Measurements from ENCODE around the gene ZNF335. TPM values are rescaled to one million over a fixed set of nuclear protein-coding genes. Genes with fewer than 3 reads are reported as not detected.

Gene ZNF335
- total and polyA plus RNA-seq, 2 donors (not counting 3 experiments of a cell fraction or from before 2014, with no cell fraction given) = 17.3 to 22.8 TPM

- no peak overlapping the region for H3K9ac ChIP-seq (replicated peaks; ENCODE audit: extremely low read depth, insufficient read depth, low read length)
- no peaks in the 10 kb centered on the region for H3K9me1 ChIP-seq (replicated peaks; ENCODE audit: control insufficient read depth, extremely low read depth, insufficient read depth, low read length)
- dilution Hi-C loops (cut with MboI; ENCODE audit: extremely low pct_ligation_motif_present, low sequenced_read_pairs) (no loop called here), intact Hi-C loops (cut with micrococcal nuclease) (no loop called here)
- H3K36me3 ChIP-seq (ENCODE audit: control insufficient read depth in 2 of 2, extremely low read depth in 1 of 2, insufficient read depth in 2 of 2, low read length in 2 of 2) = peaks cover 0 to 15% of the 10 kb centered on the region in 2 experiments
- ChIA-PET POLR2A (no interaction called here), CTCF (interaction anchor here (5.0 kb wide), 1 partner anchor 16 kb away, joined by 22 read pairs; the partner anchor contains the start of genes CTSA and NEURL2)
- no TSS peak for BruUV-seq (replicated peaks)
- no peaks in the 10 kb centered on the region for H3K27me3 ChIP-seq (ENCODE audit: control insufficient read depth in 2 of 2, insufficient read depth in 2 of 2, low read length in 2 of 2)
- H3K4me1 ChIP-seq (ENCODE audit: control insufficient read depth, extremely low read depth, insufficient read depth, low read length) = peaks cover 17% of the 10 kb centered on the region
- H3K9me3 ChIP-seq (replicated peaks; ENCODE audit: control insufficient read depth, insufficient read depth, low read length) = no peaks in the 10 kb centered on the region
- H3K79me2 ChIP-seq (ENCODE audit: control insufficient read depth, insufficient read depth, low read length) = no peaks in the 10 kb centered on the region
- H2AFZ ChIP-seq (ENCODE audit: low read depth, low read length) = no peak overlapping the region
- no peak overlapping the region for H3K4me3 ChIP-seq (replicated peaks in 1 of 3; ENCODE audit: insufficient read depth in 1 of 3, low read depth in 1 of 3, low read length in 3 of 3)
- FAIRE-seq (no peak), DNase-seq (ENCODE audit: low read depth, low spot score) (no peak)
- H4K20me1 ChIP-seq (replicated peaks; ENCODE audit: control insufficient read depth, extremely low read depth, insufficient read depth, low read length) = no peaks in the 10 kb centered on the region
- no peak overlapping the region for H3K4me2 ChIP-seq (ENCODE audit: insufficient read depth, low read length)
- no peak overlapping the region for H3K27ac ChIP-seq (ENCODE audit: insufficient read depth, low read depth, low read length)
- no peak for TF ChIP-seq JUN (IDR thresholded peaks at IDR 0.05; ENCODE audit: borderline replicate concordance, insufficient read depth, insufficient read length, low read depth)
- TF ChIP-seq, protein P1, sequence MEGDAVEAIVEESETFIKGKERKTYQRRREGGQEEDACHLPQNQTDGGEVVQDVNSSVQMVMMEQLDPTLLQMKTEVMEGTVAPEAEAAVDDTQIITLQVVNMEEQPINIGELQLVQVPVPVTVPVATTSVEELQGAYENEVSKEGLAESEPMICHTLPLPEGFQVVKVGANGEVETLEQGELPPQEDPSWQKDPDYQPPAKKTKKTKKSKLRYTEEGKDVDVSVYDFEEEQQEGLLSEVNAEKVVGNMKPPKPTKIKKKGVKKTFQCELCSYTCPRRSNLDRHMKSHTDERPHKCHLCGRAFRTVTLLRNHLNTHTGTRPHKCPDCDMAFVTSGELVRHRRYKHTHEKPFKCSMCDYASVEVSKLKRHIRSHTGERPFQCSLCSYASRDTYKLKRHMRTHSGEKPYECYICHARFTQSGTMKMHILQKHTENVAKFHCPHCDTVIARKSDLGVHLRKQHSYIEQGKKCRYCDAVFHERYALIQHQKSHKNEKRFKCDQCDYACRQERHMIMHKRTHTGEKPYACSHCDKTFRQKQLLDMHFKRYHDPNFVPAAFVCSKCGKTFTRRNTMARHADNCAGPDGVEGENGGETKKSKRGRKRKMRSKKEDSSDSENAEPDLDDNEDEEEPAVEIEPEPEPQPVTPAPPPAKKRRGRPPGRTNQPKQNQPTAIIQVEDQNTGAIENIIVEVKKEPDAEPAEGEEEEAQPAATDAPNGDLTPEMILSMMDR (IDR thresholded peaks at IDR 0.05; ENCODE audit: extremely low read depth in 1 of 2, insufficient read depth in 1 of 2, low read depth in 1 of 2, low read length in 2 of 2) = no peak
- no peak for TF ChIP-seq GATA2 (IDR thresholded peaks at IDR 0.05; ENCODE audit: insufficient read depth, insufficient read length, low read depth, low read length)
These were observed 64.6 kb downstream of the ZNF335 start for GRCh38 chr20:45907219-45907948.

DNA sequence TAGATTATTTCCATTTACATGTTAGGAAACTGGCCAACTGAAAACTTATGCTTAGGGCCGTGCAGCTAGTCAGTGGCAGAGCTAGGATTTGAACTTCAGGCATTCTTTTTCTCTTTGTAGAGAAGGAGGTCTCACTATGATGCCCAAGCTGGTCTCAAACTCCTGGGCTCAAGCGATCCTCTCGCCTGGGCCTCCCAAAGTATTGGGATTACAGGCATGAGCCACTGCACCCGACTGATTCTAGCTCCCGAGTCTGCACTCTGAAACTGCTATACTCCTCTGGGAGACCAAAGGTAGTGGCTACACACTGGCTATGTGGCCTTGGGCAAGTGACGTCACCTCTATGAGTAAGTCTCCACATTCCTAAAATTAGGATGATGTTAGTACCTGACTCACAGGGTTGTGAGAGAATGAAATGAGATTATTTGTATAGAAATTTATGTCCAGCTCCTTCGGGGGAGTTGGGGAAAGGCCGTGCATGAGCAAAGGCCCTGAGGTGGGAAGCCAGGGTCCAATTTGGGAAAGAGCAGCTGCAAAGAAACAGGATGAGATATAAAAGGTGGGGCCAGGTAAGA is 66.4 kb downstream of the ZNF335 start:
- dilution Hi-C loops (cut with MboI; ENCODE audit: extremely low pct_ligation_motif_present, low sequenced_read_pairs) = no loop called here
- H3K27me3 ChIP-seq (ENCODE audit: control insufficient read depth in 2 of 2, insufficient read depth in 2 of 2, low read length in 2 of 2) = no peaks in the 10 kb centered on the region
- no peaks in the 10 kb centered on the region for H3K9me1 ChIP-seq (replicated peaks; ENCODE audit: control insufficient read depth, extremely low read depth, insufficient read depth, low read length)
- H4K20me1 ChIP-seq (replicated peaks; ENCODE audit: control insufficient read depth, extremely low read depth, insufficient read depth, low read length) = no peaks in the 10 kb centered on the region
- no peak for DNase-seq (ENCODE audit: low read depth, low spot score)
- no peaks in the 10 kb centered on the region for H3K79me2 ChIP-seq (ENCODE audit: control insufficient read depth, insufficient read depth, low read length)
- TF ChIP-seq, protein P2, sequence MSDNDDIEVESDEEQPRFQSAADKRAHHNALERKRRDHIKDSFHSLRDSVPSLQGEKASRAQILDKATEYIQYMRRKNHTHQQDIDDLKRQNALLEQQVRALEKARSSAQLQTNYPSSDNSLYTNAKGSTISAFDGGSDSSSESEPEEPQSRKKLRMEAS (IDR thresholded peaks at IDR 0.05; ENCODE audit: insufficient read depth, insufficient read length) = no peak
- TF ChIP-seq MYC (IDR thresholded peaks at IDR 0.05; ENCODE audit: low read depth, low read length) (no peak), POLR2AphosphoS5 (IDR thresholded peaks at IDR 0.05; ENCODE audit: insufficient read depth, low read depth, low read length) (no peak)
- ChIA-PET POLR2A (no interaction called here), CTCF (interaction anchor here (1.7 kb wide), 1 partner anchor 15 kb away, joined by 8 read pairs; the partner anchor contains the start of genes CTSA and NEURL2)
- FAIRE-seq = no peak
- peaks cover 0 to 18% of the 10 kb centered on the region in 2 experiments for H3K36me3 ChIP-seq (ENCODE audit: control insufficient read depth in 2 of 2, extremely low read depth in 1 of 2, insufficient read depth in 2 of 2, low read length in 2 of 2)
- BruUV-seq (replicated peaks) = no TSS peak
- H3K4me2 ChIP-seq (ENCODE audit: insufficient read depth, low read length) = no peak overlapping the region
- peaks cover 3% of the 10 kb centered on the region for H3K4me1 ChIP-seq (ENCODE audit: control insufficient read depth, extremely low read depth, insufficient read depth, low read length)
- no peak overlapping the region for H2AFZ ChIP-seq (ENCODE audit: low read depth, low read length)
- H3K9me3 ChIP-seq (replicated peaks; ENCODE audit: control insufficient read depth, insufficient read depth, low read length) = no peaks in the 10 kb centered on the region
- H3K9ac ChIP-seq (replicated peaks; ENCODE audit: extremely low read depth, insufficient read depth, low read length) = no peak overlapping the region
- intact Hi-C loops (cut with micrococcal nuclease) = no loop called here
- H3K4me3 ChIP-seq (replicated peaks in 1 of 3; ENCODE audit: insufficient read depth in 1 of 3, low read depth in 1 of 3, low read length in 3 of 3) = no peak overlapping the region
- H3K27ac ChIP-seq (ENCODE audit: insufficient read depth, low read depth, low read length) = no peak overlapping the region
